HCT116 (cell line): ENCODE measurements around the gene ATP8A2. TPM values are rescaled to one million over a fixed set of nuclear protein-coding genes. Genes with fewer than 3 reads are reported as not detected.
"Not testable (repeated sequence)": the region's sequence is repeated elsewhere in the genome, so short reads cannot be mapped to it uniquely, and the experiment has no call there.

Source experiments
- ATAC-seq: fragments of 200-7000 bp; cut with Tn5 transposase; 2 replicates; pipeline ENCODE4 v1.9.1; 2020; ENCODE audit warnings: mild to moderate bottlenecking, moderate library complexity
- BruUV-seq: library from RNA; stranded (reverse); fragments of 400-500 nt; replicated peaks from 2 replicates; lab custom pipeline; 2021; lab: Mats Ljungman, UMichigan
- CTCF ChIA-PET: fragments of 300-600 bp; sonication (Branson Sonifier 250); formaldehyde crosslinking; loops from one replicate; lab custom pipeline; 2021; ENCODE audit warnings: antibody characterized with exemption; lab: Charles Lee
- POLR2A ChIA-PET: fragments of 300-600, 350-600 bp; sonication (Branson Sonifier 250); formaldehyde crosslinking; loops from one replicate; lab custom pipeline; 2021; ENCODE audit warnings: antibody characterized with exemption; lab: Charles Lee
- RAD21 ChIA-PET, 2 experiments: fragments of 300-600 bp; sonication (Branson Sonifier 250); formaldehyde crosslinking; loops; one replicate each; lab custom pipeline; 2023; ENCODE audit warnings: low total read pairs in 2 of 2; ENCODE audit not compliant: uncharacterized antibody in 2 of 2, unreplicated experiment in 2 of 2, low non-redundant PET in 1 of 2; lab: Charles Lee
- DNase-seq: peaks from one replicate; pipeline ENCODE4 v3.0.0-alpha.2; 2010; ENCODE audit warnings: low read depth, low spot score
- H2AFZ ChIP-seq: fragments of 200-600 bp; shearing (Covaris generic), sonication (generic); 2 replicates; pipeline ENCODE4 v1.6.1; 2017; ENCODE audit warnings: low read depth, mixed run types, mixed read lengths, antibody characterized with exemption, low read length; ENCODE audit not compliant: poor library complexity, severe bottlenecking
- H3K27ac ChIP-seq: 2 replicates; pipeline ENCODE4 v1.5.1; 2012; ENCODE audit warnings: low read depth, low read length
- H3K27me3 ChIP-seq: fragments of 200-600 bp; sonication (generic); 2 replicates; pipeline ENCODE4 v1.6.1; 2016; ENCODE audit warnings: mixed run types, low read length, mixed read lengths; ENCODE audit not compliant: insufficient read depth
- H3K36me3 ChIP-seq, 2 experiments: fragments of 200-500 bp in 1 of 2; fragments of 200-600 bp in 1 of 2; sonication (Bioruptor generic) in 1 of 2; sonication (generic) in 1 of 2; 2 replicates each; pipeline versions ENCODE4 v1.5.1 to v1.6.1; 2014 to 2016; ENCODE audit warnings: low read length in 2 of 2, inconsistent platforms in 1 of 2, mixed read lengths in 1 of 2, mixed run types in 1 of 2; ENCODE audit not compliant: insufficient read depth in 2 of 2, control insufficient read depth in 1 of 2
- H3K4me1 ChIP-seq, 2 experiments: fragments of 200-600 bp in 1 of 2; sonication (generic) in 1 of 2; 2 replicates each; pipeline versions ENCODE4 v1.5.1 to v1.6.1; 2012 to 2017; ENCODE audit warnings: low read length in 2 of 2, inconsistent platforms in 1 of 2, mild to moderate bottlenecking in 1 of 2, mixed read lengths in 1 of 2, mixed run types in 1 of 2, moderate library complexity in 1 of 2; ENCODE audit not compliant: insufficient read depth in 2 of 2, control insufficient read depth in 1 of 2
- H3K4me2 ChIP-seq: fragments of 200-600 bp; sonication (generic); 2 replicates; pipeline ENCODE4 v1.6.1; 2017; ENCODE audit warnings: mixed run types, low read length, mixed read lengths
- H3K4me3 ChIP-seq, 2 experiments: fragments of 200-600 bp in 1 of 2; sonication (generic) in 1 of 2; replicated peaks in 1 of 2; 2 replicates each; pipeline ENCODE4 v1.5.1; 2011 to 2016; ENCODE audit warnings: low read length in 2 of 2, control low read depth in 1 of 2, low read depth in 1 of 2, mild to moderate bottlenecking in 1 of 2, mixed read lengths in 1 of 2, mixed run types in 1 of 2
- H3K79me2 ChIP-seq: fragments of 200-600 bp; sonication (generic); 2 replicates; pipeline ENCODE4 v1.6.1; 2017; ENCODE audit warnings: mild to moderate bottlenecking, mixed run types, low read length, moderate library complexity, mixed read lengths; ENCODE audit not compliant: insufficient read depth
- H3K9ac ChIP-seq: fragments of 200-600 bp; sonication (generic); 2 replicates; pipeline ENCODE4 v1.6.1; 2016; ENCODE audit warnings: low read length, mixed read lengths
- H3K9me2 ChIP-seq: fragments of 200-600 bp; sonication (generic), shearing (Covaris generic); 2 replicates; pipeline ENCODE4 v1.6.1; 2017; ENCODE audit warnings: mixed run types, mild to moderate bottlenecking, moderate library complexity; ENCODE audit not compliant: insufficient read depth
- H3K9me3 ChIP-seq, 2 experiments: fragments of 200-500 bp in 1 of 2; fragments of 200-600 bp in 1 of 2; sonication (Bioruptor generic) in 1 of 2; sonication (generic) in 1 of 2; 2 replicates each; pipeline ENCODE4 v1.6.1; 2014 to 2017; ENCODE audit warnings: low read length in 2 of 2, mixed read lengths in 2 of 2, inconsistent platforms in 1 of 2, low read depth in 1 of 2, mild to moderate bottlenecking in 1 of 2, mixed run types in 1 of 2, moderate library complexity in 1 of 2; ENCODE audit not compliant: control insufficient read depth in 1 of 2, insufficient read depth in 1 of 2
- H4K20me1 ChIP-seq: fragments of 200-600 bp; sonication (generic), shearing (Covaris generic); 2 replicates; pipeline ENCODE4 v1.6.1; 2017; ENCODE audit warnings: mixed run types, mild to moderate bottlenecking, moderate library complexity; ENCODE audit not compliant: insufficient read depth
- ATF3 ChIP-seq: IDR thresholded peaks from 2 replicates; pipeline ENCODE4 v1.6.1; 2012
- CTCF ChIP-seq, 3 experiments: fragments of 200-600 bp in 1 of 3; sonication (generic) in 1 of 3; IDR thresholded peaks in 2 of 3; conservative IDR thresholded peaks in 1 of 3; 2 replicates each; pipeline ENCODE4 v1.5.1; 2012 to 2017; ENCODE audit warnings: low read depth in 2 of 3, low read length in 2 of 3, antibody characterized with exemption in 1 of 3, borderline replicate concordance in 1 of 3, control low read depth in 1 of 3, mild to moderate bottlenecking in 1 of 3, mixed read lengths in 1 of 3, mixed run types in 1 of 3, moderate library complexity in 1 of 3; ENCODE audit not compliant: insufficient read depth in 1 of 3
- EGR1 ChIP-seq: IDR thresholded peaks from 2 replicates; pipeline ENCODE4 v1.6.1; 2012; ENCODE audit warnings: low read depth
- POLR2A ChIP-seq: IDR thresholded peaks from 2 replicates; pipeline ENCODE4 v1.7.0; 2011; ENCODE audit warnings: borderline replicate concordance; ENCODE audit not compliant: insufficient read depth, insufficient read length; ENCODE audit errors: extremely low read depth
- RAD21 ChIP-seq: IDR thresholded peaks from 2 replicates; pipeline ENCODE4 v1.6.1; 2012; ENCODE audit warnings: low read depth, mild to moderate bottlenecking
- ZNF274 ChIP-seq: fragments of 200-500 bp; sonication (Bioruptor generic); IDR thresholded peaks from 2 replicates; pipeline ENCODE4 v1.6.1; 2014; ENCODE audit warnings: mild to moderate bottlenecking, low read depth, low read length, inconsistent platforms
- intact Hi-C: fragments of 100-400 bp; cut with micrococcal nuclease; formaldehyde crosslinking; loops from 2 replicates; pipeline ENCODE4 v1.10.0; 2022
- total RNA-seq: library from RNA; stranded (reverse); gene quantifications from one replicate; pipeline ENCODE4 v1.2.1, GENCODE V29; 2021; ENCODE audit not compliant: unreplicated experiment

ATP8A2 gene
- total RNA-seq, 1 experiment from 2014 or later: not detected

- no peaks in the 10 kb centered on the region for H3K36me3 ChIP-seq
- ATAC-seq (no peak), DNase-seq (no peak)
- no peak overlapping the region for H2AFZ ChIP-seq
- H3K4me3 ChIP-seq: no peak overlapping the region
- POLR2A ChIA-PET: no interaction called here
- no peaks in the 10 kb centered on the region for H3K9me2 ChIP-seq
- H3K79me2 ChIP-seq: no peaks in the 10 kb centered on the region
- peaks cover 39% of the 10 kb centered on the region for H3K27me3 ChIP-seq
- H4K20me1 ChIP-seq: no peaks in the 10 kb centered on the region
- H3K4me2 ChIP-seq: no peak overlapping the region
- H3K27ac ChIP-seq: no peak overlapping the region
- no peak for TF ChIP-seq POLR2A
- TF ChIP-seq ATF3: no peak
- RAD21 ChIA-PET: no interaction called here
- no peaks in the 10 kb centered on the region for H3K9me3 ChIP-seq
- BruUV-seq: no TSS peak
- H3K4me1 ChIP-seq: no peaks in the 10 kb centered on the region
- no peak overlapping the region for H3K9ac ChIP-seq
- CTCF ChIA-PET: interaction anchor here (1.2 kb wide), 1 partner anchor 488 kb away, joined by 6 read pairs; no protein-coding TSS in a partner anchor
- intact Hi-C loops: loop anchor here (2.0 kb wide), 1 partner anchor 487 kb away; no protein-coding TSS in a partner anchor
Measured at GRCh38 chr13:26061947-26062346, 690.2 kb downstream of the ATP8A2 start.

GRCh38 chr13:26062853-26063444 lies 691.2 kb downstream of the ATP8A2 start:
- Histone ChIP-seq H3K27ac (no peak overlapping the region), H4K20me1 (no peaks in the 10 kb centered on the region), H3K4me1 (no peaks in the 10 kb centered on the region), H3K9me3 (no peaks in the 10 kb centered on the region), H3K27me3 (peaks cover 39% of the 10 kb centered on the region), H3K4me3 (no peak overlapping the region), H3K79me2 (no peaks in the 10 kb centered on the region), H3K36me3 (no peaks in the 10 kb centered on the region), H2AFZ (no peak overlapping the region), H3K9ac (no peak overlapping the region), H3K4me2 (no peak overlapping the region), H3K9me2 (no peaks in the 10 kb centered on the region)
- BruUV-seq: no TSS peak
- ChIA-PET POLR2A (no interaction called here), CTCF (interaction anchor here (0.9 kb wide), 1 partner anchor 489 kb away, joined by 3 read pairs; no protein-coding TSS in a partner anchor), RAD21 (no interaction called here)
- TF ChIP-seq POLR2A (no peak), EGR1 (no peak), ZNF274 (no peak), RAD21 (peak; percentile 53), CTCF (IDR thresholded peaks at IDR 0.05 in 2 of 3, conservative IDR thresholded peaks at IDR 0.05 in 1 of 3; ENCODE audit: borderline replicate concordance in 1 of 3, insufficient read depth in 1 of 3, low read depth in 2 of 3, low read length in 2 of 3) (peak; percentile 33 to 73 (median 67); a peak in 4 of 6 replicates)
- DNase-seq: peak; percentile 31
- intact Hi-C loops: loop anchor here (2.0 kb wide), 1 partner anchor 488 kb away; no protein-coding TSS in a partner anchor
- peak; percentile 81 for ATAC-seq

GRCh38 chr13:26066492-26066891 lies 694.7 kb downstream of the ATP8A2 start:
- CTCF ChIA-PET, H2AFZ ChIP-seq, H3K79me2 ChIP-seq, H3K27ac ChIP-seq, H3K27me3 ChIP-seq, DNase-seq, H3K9ac ChIP-seq, RAD21 ChIA-PET, intact Hi-C loops, H3K4me2 ChIP-seq, POLR2A ChIA-PET, H3K4me3 ChIP-seq, H3K9me2 ChIP-seq, BruUV-seq, H3K9me3 ChIP-seq, ATAC-seq, H3K36me3 ChIP-seq, H4K20me1 ChIP-seq, H3K4me1 ChIP-seq: not testable (repeated sequence)
